HepG2 (cell line): ENCODE measurements around the gene MPIG6B. TPM values are rescaled to one million over a fixed set of nuclear protein-coding genes. Genes with fewer than 3 reads are reported as not detected.

Experiments used
- AKNA ChIP-seq: sonication (generic); formaldehyde crosslinking; IDR thresholded peaks from 2 replicates; pipeline ENCODE4 v1.4.0; 2020; ENCODE audit warnings: missing genetic modification reagents, borderline replicate concordance
- BCL6 ChIP-seq: IDR thresholded peaks from 2 replicates; pipeline ENCODE4 v1.6.1; 2016; ENCODE audit warnings: missing genetic modification reagents, missing compliant biosample characterization
- CHD2 ChIP-seq: IDR thresholded peaks from 2 replicates; pipeline ENCODE4 v1.6.1; 2011; ENCODE audit warnings: low read depth, low read length, improper control_type of control experiment
- FOXC1 ChIP-seq: sonication (generic); formaldehyde crosslinking; IDR thresholded peaks from 2 replicates; pipeline ENCODE4 v1.8.0; 2022; ENCODE audit warnings: mild to moderate bottlenecking, missing genetic modification reagents, borderline replicate concordance
- HCFC1 ChIP-seq: fragments of 150-350 bp; IDR thresholded peaks from 2 replicates; pipeline ENCODE4 v1.6.1; 2014; ENCODE audit warnings: low read depth, low read length
- HNRNPH1 ChIP-seq: fragments of 200-400 bp; formaldehyde crosslinking; optimal IDR thresholded peaks from 2 replicates; pipeline ENCODE3; 2017; ENCODE audit warnings: mild to moderate bottlenecking, low read depth, low read length
- KDM1A ChIP-seq: IDR thresholded peaks from 2 replicates; pipeline ENCODE4 v1.6.1; 2016; ENCODE audit warnings: missing compliant biosample characterization
- MTERF4 ChIP-seq: sonication (generic); formaldehyde crosslinking; IDR thresholded peaks from 2 replicates; pipeline ENCODE4 v1.8.0; 2023; ENCODE audit warnings: mild to moderate bottlenecking, missing genetic modification reagents
- NPAS2 ChIP-seq: sonication (generic); formaldehyde crosslinking; IDR thresholded peaks from 2 replicates; pipeline ENCODE4 v1.8.0; 2022; ENCODE audit warnings: mild to moderate bottlenecking, missing genetic modification reagents, borderline replicate concordance
- RORA ChIP-seq: sonication (generic); formaldehyde crosslinking; IDR thresholded peaks from 2 replicates; pipeline ENCODE4 v1.5.0; 2020; ENCODE audit warnings: mild to moderate bottlenecking, missing genetic modification reagents, moderate library complexity
- SP2 ChIP-seq: sonication (generic); formaldehyde crosslinking; IDR thresholded peaks from 2 replicates; pipeline ENCODE4 v1.5.1; 2020; ENCODE audit warnings: mild to moderate bottlenecking, missing genetic modification reagents
- SRY ChIP-seq: sonication (generic); formaldehyde crosslinking; IDR thresholded peaks from 2 replicates; pipeline ENCODE4 v1.8.0; 2022; ENCODE audit warnings: mild to moderate bottlenecking, missing genetic modification reagents
- ZNF280D ChIP-seq: sonication (generic); formaldehyde crosslinking; IDR thresholded peaks from 2 replicates; pipeline ENCODE4 v1.5.1; 2020; ENCODE audit warnings: mild to moderate bottlenecking, missing genetic modification reagents
- ZNF569 ChIP-seq: sonication (generic); formaldehyde crosslinking; IDR thresholded peaks from 2 replicates; pipeline ENCODE4 v1.5.0; 2020; ENCODE audit warnings: mild to moderate bottlenecking, missing genetic modification reagents, moderate library complexity, borderline replicate concordance
- ZNF800 ChIP-seq: sonication (generic); formaldehyde crosslinking; IDR thresholded peaks from 2 replicates; pipeline ENCODE4 v1.4.0; 2020; ENCODE audit warnings: missing genetic modification reagents
- polyA plus RNA-seq, 8 experiments: library from polyadenylated mRNA; depleted of rRNA in 3 of 8; stranded (reverse) in 7 of 8; unstranded in 1 of 8; fragments of >200 nt; fragmentation: Illumina TruSeq in 4 of 8; extraction: Trizol in 4 of 8; gene quantifications; 2 replicates each; pipeline versions ENCODE4 v1.2.1 to v1.2.3, GENCODE V29; 2011 to 2016; ENCODE audit warnings: low read depth in 4 of 8, missing spikeins in 1 of 8, mixed read lengths in 1 of 8; ENCODE audit not compliant: insufficient read depth in 1 of 8
- total RNA-seq, 5 experiments: library from RNA; depleted of rRNA; stranded (reverse); fragments of >200 nt; fragmentation: Illumina TruSeq; extraction: Trizol; gene quantifications; 2 replicates each; pipeline ENCODE4 v1.2.3, GENCODE V29; 2016; ENCODE audit warnings: low read depth in 1 of 5

Gene MPIG6B
- total and polyA plus RNA-seq, 2 of the 13 experiments (the other 11 are each of a cell fraction or from before 2014, with no cell fraction given) = not detected

GRCh38 chr6:31765910-31766794, 43.0 kb downstream of the MPIG6B start (continued):
- TF ChIP-seq NPAS2 (CRISPR knock-in tag) (no peak), HNRNPH1 (no peak), FOXC1 (0 out of 2 replicates have a peak, but pooled peaks have one; percentile 44), CHD2 (no peak), HCFC1 (no peak), SRY (CRISPR knock-in tag) (no peak), ZNF280D (no peak), ZNF800 (CRISPR knock-in tag) (no peak), ZNF569 (CRISPR knock-in tag) (no peak), KDM1A (no peak), SP2 (CRISPR knock-in tag) (peak; percentile 51), MTERF4 (peak; percentile 71; the same call in 1 of the 2 replicates), BCL6 (CRISPR knock-in tag) (peak; percentile 8; the same call in 1 of the 2 replicates), RORA (CRISPR knock-in tag) (no peak), AKNA (CRISPR knock-in tag) (0 out of 2 replicates have a peak, but pooled peaks have one; percentile 30)
